Peyer's patch (tissue), 4 donors: ENCODE data around the gene ATP5ME.

Source experiments
- CTCF ChIP-seq, 6 experiments: fragments of 450-650 bp in 4 of 6; fragments of 200-600 bp in 2 of 6; sonication (generic) in 1 of 6; IDR thresholded peaks; one replicate each; pipeline ENCODE4 v1.5.1; 2017 to 2019; ENCODE audit warnings: antibody characterized with exemption in 6 of 6, mild to moderate bottlenecking in 3 of 6, moderate library complexity in 1 of 6
- POLR2A ChIP-seq, 2 donors: fragments of 450-650 bp; IDR thresholded peaks; one replicate each; pipeline ENCODE4 v1.5.1; 2017; ENCODE audit warnings: antibody characterized with exemption in 2 of 2, mild to moderate bottlenecking in 2 of 2, moderate library complexity in 2 of 2

GRCh38 chr4:720111-720860 is 46.2 kb upstream of the ATP5ME start:
- TF ChIP-seq POLR2A (IDR thresholded peaks at IDR 0.05) (no peak), CTCF (IDR thresholded peaks at IDR 0.05) (no peak)
